GM21423 (cell line): Measurements from ENCODE around the gene IGFN1.
"Not testable (repeated sequence)": the region's sequence is repeated elsewhere in the genome, so short reads cannot be mapped to it uniquely, and the experiment has no call there.

Source experiments
- ATAC-seq: cut with Tn5 transposase; IDR thresholded peaks from one replicate; pipeline ENCODE4 v1.9.1; 2021; ENCODE audit warnings: mild to moderate bottlenecking, moderate library complexity; ENCODE audit not compliant: unreplicated experiment

The IGFN1 gene

DNA sequence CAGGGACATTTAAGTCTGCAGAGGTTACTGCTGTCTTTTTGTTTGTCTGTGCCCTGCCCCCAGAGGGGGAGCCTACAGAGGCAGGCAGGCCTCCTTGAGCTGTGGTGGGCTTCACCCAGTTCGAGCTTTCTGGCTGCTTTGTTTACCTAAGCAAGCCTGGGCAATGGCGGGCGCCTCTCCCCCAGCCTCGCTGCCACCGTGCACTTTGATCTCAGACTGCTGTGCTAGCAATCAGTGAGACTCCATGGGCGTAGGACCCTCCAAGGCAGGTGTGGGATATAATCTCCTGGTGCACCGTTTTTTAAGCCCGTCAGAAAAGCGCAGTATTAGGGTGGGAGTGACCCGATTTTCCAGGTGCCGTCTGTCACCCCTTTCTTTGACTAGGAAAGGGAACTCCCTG, 49.0 kb downstream of the IGFN1 start:
- not testable (repeated sequence) for ATAC-seq

DNA sequence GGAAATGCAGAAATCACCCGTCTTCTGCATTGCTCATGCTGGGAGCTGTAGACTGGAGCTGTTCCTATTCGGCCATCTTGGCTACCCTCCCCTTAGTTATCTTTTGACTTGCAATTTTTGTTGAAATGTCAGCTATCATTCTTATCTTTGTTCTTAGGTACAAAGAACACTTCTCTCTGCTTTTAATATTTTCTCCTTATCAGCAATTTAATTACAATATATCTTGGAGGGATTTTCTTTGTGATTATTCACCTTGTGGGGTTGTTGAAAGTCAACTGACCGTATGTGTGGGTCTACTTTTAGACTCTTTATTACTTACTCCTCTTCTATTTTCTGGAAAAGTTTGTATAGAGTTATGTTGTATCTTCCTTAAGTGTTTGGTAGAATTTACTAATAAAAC, 49.5 kb downstream of the IGFN1 start:
- ATAC-seq = no peak

- no peak for ATAC-seq
These were observed 51.1 kb downstream of the IGFN1 start for GRCh38 chr1:201241736-201242135.

- ATAC-seq = no peak
These were observed 54.5 kb downstream of the IGFN1 start for GRCh38 chr1:201245082-201245481.

GRCh38 chr1:201248721-201249559, 58.3 kb downstream of the IGFN1 start:
- no peak for ATAC-seq

GRCh38 chr1:201250326-201251011, 59.8 kb downstream of the IGFN1 start:
- ATAC-seq = no peak

- ATAC-seq = no peak
These were observed 60.8 kb downstream of the IGFN1 start for GRCh38 chr1:201251411-201251810.

DNA sequence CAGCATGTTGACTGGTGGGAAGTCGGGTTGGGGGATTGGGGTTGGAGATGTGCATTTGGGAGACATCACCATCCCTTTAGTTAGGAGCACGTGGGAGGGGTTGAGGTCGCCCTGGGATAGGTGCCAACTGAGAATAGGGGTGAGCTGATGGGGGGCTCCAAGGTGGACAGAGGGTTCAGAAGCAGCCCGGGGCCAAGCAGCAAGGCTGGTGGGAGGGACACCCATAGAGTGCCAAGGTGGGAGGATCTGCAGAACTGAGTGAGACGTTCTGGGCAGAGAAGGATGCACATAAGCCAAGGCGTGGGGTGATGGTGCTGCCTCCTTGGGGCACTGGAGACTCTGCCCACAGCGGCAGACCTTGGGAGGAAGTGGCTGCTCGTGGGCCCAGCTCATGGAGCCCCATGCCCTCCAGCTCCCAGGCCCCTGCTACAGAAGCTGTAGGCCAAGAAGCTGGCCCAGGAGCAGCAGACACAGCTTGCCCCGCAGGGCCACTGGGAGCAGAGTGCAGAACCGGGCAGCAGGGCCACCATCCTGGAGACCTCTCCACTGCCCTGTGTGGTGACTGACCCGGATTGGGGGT, 61.3 kb downstream of the IGFN1 start:
- no peak for ATAC-seq

GRCh38 chr1:201252944-201253371, 62.3 kb downstream of the IGFN1 start:
- no peak for ATAC-seq

GRCh38 chr1:201253411-201253810, 62.8 kb downstream of the IGFN1 start:
- no peak for ATAC-seq

DNA sequence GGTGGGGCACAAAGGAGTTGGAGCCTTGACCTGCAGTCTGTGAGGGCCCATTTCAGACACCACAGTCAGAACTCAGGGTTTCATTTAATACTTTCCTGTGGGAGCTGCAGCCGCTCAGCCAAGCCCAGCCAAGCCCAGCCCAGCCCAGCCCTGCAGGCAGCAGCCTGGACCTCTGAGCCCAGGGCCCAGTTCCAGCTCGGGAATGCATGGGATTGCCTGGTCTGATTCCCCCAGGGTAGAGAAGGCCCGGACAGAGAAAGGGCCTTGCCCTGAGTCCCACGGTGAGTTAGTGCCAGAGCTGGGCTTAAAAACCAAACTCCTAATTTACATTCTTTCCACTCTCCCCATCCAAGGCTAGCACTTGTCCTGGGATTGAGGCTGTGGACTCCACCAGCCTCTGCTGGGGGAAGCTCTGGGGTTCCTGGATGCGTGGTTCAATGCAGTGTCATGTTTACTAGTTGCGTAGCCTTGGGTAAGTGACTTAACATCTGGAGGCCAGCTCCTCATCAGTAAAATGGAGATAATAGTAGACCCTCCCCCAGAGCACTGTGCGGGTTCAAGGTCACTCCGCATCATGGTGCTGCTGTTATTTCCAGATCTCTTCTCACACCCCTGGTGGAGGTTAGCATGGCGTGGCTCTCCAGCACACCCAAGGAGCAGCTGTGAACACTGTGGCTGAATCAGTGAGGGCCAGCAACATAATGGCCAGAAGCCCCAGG, 63.4 kb downstream of the IGFN1 start:
- ATAC-seq = no peak

DNA sequence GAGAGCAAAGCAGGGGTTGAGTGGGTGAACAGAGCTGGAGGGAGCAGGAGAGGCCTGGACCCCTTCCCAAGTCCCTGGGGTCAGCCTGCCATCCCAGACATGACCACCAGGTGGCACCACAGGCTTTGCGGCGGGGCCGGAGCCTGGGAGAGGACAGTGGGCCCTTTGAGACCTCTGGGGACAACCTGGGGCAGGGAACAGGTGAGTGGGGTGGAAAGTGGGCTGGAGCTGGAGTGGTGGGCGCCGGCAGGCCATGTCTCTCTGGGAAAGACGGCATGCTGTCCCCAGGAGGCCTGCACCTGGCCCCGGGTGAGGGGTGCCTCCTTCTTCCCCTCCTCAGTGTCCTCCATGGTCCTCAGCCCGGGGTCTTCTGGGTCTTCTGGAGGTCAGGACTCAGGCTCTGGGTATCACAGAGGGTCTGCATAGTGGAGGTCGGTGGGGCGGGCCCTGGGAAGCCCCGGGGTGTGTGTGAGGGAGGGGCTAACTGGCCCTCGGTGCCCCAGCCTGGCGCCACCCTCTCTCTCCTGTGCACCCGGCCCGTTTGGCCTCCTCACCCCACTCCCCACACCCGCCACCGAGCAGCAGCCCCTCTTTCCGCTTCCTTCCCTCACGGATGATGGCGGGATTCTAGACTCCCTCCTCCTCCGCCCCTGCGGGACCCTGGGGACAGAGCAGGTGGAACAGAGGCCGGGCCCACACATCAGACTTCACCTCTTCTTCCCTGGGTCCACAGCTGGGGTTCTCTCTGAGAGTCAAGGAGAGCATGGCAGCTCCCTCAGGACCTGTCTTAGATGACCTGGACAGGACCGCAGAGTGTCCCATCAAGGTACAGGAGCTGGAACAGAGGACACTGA, 64.2 kb downstream of the IGFN1 start:
- ATAC-seq = no peak

DNA sequence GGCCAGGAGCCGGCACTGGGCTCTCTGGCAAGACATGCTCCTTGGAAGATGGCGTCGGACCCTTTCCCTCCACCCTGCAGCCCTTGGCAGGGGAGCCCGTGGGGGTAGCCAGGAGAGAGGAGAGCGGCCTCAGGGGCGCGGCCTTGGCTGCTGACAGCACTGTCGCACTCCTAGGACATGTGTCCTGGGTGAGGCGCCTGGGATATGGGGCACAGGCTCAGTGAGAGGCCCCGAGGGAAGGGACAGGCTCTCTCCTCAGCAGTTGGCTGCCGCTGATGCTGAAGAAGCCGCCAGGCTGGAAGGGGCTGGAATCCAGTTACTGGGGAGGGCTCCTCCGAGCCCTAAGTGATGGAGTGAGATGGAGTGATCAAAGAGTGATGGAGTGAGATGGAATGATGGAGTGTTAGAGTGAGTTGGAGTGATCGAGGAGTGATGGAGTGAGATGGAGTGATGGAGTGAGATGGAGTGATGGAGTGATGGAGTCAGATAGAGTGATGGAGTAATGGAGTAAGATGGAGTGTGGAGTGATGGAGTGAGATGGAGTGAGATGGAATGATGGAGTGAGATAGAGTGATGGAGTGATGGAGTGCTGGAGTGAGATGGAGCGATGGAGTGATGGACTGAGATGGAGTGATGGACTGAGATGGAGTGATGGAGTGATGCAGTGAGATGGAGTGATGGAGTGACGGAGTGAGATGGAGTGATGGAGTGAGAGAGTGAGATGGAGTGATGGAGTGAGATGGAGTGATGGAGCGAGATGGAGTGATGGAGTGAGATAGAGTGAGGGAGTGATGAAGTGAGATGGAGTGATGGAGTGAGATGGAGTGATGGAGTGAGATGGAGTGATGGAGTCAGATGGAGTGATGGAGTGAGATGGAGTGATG, 65.1 kb downstream of the IGFN1 start:
- no peak for ATAC-seq

DNA sequence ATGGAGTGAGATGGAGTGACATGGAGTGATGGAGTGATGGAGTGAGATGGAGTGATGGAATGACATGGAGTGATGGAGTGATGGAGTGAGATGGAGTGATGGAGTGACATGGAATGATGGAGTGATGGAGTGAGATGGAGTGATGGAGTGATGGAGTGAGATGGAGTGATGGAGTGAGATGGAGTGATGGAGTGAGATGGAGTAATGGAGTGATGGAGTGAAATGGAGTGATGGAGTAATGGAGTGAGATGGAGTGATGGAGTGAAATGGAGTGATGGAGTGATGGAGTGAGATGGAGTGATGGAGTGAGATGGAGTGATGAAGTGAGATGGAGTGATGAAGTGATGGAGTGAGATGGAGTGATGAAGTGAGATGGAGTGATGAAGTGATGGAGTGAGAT, 67.5 kb downstream of the IGFN1 start:
- not testable (repeated sequence) for ATAC-seq

DNA sequence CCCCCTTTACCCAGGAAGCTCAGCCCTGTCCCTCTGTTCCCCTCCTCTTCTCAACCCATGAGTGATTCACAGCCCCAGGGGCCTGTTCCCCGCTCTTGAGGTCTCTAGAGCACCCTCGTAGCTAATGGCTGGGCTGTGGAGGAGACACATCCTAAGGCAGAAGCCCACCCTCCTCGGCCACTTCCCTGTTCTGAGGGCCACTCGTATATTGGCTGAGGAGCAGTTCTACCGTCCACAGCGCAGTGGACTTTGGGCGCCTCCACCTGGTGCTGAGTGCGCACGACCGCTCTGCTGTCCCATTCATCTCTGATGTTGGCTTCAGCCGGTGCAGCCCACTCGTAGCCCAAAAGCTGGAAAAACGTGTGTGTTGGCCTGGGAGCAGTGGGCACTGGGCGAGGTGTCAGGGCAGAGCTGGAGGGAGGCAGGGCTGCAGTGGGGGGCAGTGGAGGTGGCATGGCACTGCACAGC, 68.2 kb downstream of the IGFN1 start:
- no peak for ATAC-seq

DNA sequence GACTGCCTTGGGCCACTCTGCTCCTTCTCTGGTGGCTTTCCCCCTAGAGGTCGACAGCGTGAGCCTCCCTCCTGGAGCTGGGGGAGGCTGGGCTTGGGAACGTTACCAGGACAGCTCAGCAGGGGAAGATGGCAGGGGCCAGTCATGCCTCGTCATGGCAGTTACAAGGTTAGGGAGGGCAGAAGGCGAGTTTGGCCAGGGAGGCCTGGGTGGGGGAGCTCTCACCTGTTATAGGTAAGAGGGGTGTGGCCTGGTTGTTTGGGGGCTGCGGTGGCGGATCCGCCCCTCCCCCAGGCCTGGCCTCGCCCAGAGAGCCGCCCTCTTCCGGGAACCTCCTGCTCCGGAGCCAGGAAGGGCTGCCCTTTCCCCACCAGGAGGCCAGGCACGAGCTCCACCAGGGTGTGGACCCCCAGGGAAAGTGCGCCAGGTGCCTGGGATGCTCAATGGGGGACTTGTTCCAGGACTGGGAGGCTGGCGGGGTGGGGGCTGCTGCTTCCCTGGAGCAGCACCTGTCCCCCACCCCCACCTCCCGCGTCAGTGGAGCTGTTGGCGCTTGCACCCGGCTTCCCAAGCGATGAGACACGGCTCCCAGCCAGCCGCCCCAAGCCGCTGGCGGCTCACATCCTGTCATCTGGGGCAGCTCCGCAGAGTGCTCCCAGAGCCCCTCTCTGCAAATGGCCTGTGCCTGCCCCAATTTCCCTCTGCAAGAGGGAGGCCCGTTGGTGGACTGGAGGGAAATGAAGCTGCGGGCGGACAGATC, 69.0 kb downstream of the IGFN1 start:
- no peak for ATAC-seq

GRCh38 chr1:201260236-201260590, 69.6 kb downstream of the IGFN1 start:
- ATAC-seq = no peak

GRCh38 chr1:201260648-201261311, 70.2 kb downstream of the IGFN1 start:
- no peak for ATAC-seq
